Measurements from ENCODE around the gene KBTBD13.

DNA sequence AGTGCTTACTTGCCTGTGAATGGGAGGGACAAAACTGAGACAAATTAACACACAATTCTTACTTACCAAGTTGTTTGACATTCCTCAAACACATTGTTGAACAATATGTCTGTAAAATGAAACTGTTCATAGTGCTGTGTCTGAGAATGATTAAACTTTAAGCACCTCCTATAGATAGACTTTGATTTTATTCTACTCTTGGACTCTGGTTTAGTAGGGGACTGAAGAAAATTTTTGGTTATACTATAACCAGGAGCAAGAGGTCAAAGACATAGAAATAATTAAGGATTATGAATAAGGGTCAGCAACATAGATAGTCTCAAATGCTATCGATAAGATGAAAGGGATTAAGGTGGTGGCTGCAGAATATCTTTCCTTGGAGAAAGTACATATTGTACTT lies 39.2 kb upstream of the KBTBD13 start:
- TF ChIP-seq, protein P1, sequence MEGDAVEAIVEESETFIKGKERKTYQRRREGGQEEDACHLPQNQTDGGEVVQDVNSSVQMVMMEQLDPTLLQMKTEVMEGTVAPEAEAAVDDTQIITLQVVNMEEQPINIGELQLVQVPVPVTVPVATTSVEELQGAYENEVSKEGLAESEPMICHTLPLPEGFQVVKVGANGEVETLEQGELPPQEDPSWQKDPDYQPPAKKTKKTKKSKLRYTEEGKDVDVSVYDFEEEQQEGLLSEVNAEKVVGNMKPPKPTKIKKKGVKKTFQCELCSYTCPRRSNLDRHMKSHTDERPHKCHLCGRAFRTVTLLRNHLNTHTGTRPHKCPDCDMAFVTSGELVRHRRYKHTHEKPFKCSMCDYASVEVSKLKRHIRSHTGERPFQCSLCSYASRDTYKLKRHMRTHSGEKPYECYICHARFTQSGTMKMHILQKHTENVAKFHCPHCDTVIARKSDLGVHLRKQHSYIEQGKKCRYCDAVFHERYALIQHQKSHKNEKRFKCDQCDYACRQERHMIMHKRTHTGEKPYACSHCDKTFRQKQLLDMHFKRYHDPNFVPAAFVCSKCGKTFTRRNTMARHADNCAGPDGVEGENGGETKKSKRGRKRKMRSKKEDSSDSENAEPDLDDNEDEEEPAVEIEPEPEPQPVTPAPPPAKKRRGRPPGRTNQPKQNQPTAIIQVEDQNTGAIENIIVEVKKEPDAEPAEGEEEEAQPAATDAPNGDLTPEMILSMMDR (optimal IDR thresholded peaks at IDR 0.05 in 1 of 3, IDR thresholded peaks at IDR 0.05 in 1 of 3, conservative IDR thresholded peaks at IDR 0.05 in 1 of 3; ENCODE audit: extremely low read depth in 1 of 3, insufficient read depth in 2 of 3, low read length in 3 of 3), result no peak
- TF ChIP-seq EZH2 (IDR thresholded peaks at IDR 0.05; ENCODE audit: low read length), result no peak

Data from keratinocyte (primary cell).